HFFc6 (cell line): ENCODE measurements around the gene PACRG. TPM values are rescaled to one million over a fixed set of nuclear protein-coding genes. Genes with fewer than 3 reads are reported as not detected.

Experiments
- DNase-seq: peaks from one replicate; pipeline ENCODE4 v3.0.0-alpha.2; 2018
- H3K27ac Mint-ChIP-seq: 2 replicates; pipeline ENCODE4 v1.8.0; 2020; ENCODE audit warnings: mild to moderate bottlenecking, mixed read lengths
- H3K27me3 Mint-ChIP-seq: 2 replicates; pipeline ENCODE4 v1.8.0; 2021; ENCODE audit warnings: mild to moderate bottlenecking, moderate library complexity, mixed read lengths; ENCODE audit not compliant: insufficient read depth
- H3K36me3 Mint-ChIP-seq: 2 replicates; pipeline ENCODE4 v1.8.0; 2021; ENCODE audit warnings: low read depth, mixed read lengths
- H3K4me1 Mint-ChIP-seq: 2 replicates; pipeline ENCODE4 v1.8.0; 2020; ENCODE audit warnings: low read depth, mixed read lengths
- H3K4me3 Mint-ChIP-seq: 2 replicates; pipeline ENCODE4 v1.8.0; 2020; ENCODE audit warnings: mild to moderate bottlenecking, moderate library complexity, mixed read lengths
- H3K9me3 Mint-ChIP-seq: 2 replicates; pipeline ENCODE4 v1.8.0; 2020; ENCODE audit warnings: mild to moderate bottlenecking, mixed read lengths
- CTCF ChIP-seq: fragments of 200-600 bp; sonication (generic); IDR thresholded peaks from 2 replicates; pipeline ENCODE4 v1.5.0; 2021; ENCODE audit warnings: antibody characterized with exemption, mild to moderate bottlenecking
- total RNA-seq, 6 experiments: library from RNA; stranded (reverse); fragmentation: NEBNext Ultra II Directional; extraction: Animal tissue kit (Norgen Biotek cat#: 25700); gene quantifications; 2 replicates in 1 of 6; 3 replicates in 5 of 6; pipeline ENCODE4 v1.2.3, GENCODE V29; 2021

The PACRG gene
- total RNA-seq, 6 experiments from 2014 or later: not detected

GRCh38 chr6:162868397-162868796 is 140.6 kb downstream of the PACRG start:
- DNase-seq: no peak
- peaks cover 1% of the 10 kb centered on the region for H3K27me3 Mint-ChIP-seq
- no peaks in the 10 kb centered on the region for H3K4me1 Mint-ChIP-seq
- no peaks in the 10 kb centered on the region for H3K9me3 Mint-ChIP-seq
- no peak overlapping the region for H3K4me3 Mint-ChIP-seq
- H3K27ac Mint-ChIP-seq: no peak overlapping the region
- no peaks in the 10 kb centered on the region for H3K36me3 Mint-ChIP-seq
- TF ChIP-seq CTCF: no peak

GRCh38 chr6:162871966-162872365 is 144.2 kb downstream of the PACRG start:
- no peak for TF ChIP-seq CTCF
- no peaks in the 10 kb centered on the region for H3K36me3 Mint-ChIP-seq
- peaks cover 1% of the 10 kb centered on the region for H3K27me3 Mint-ChIP-seq
- no peak overlapping the region for H3K4me3 Mint-ChIP-seq
- no peak for DNase-seq
- no peaks in the 10 kb centered on the region for H3K9me3 Mint-ChIP-seq
- H3K4me1 Mint-ChIP-seq: no peaks in the 10 kb centered on the region
- H3K27ac Mint-ChIP-seq: no peak overlapping the region

GRCh38 chr6:162873537-162873936 is 145.8 kb downstream of the PACRG start:
- H3K27me3 Mint-ChIP-seq: no peaks in the 10 kb centered on the region
- H3K4me1 Mint-ChIP-seq: no peaks in the 10 kb centered on the region
- no peak overlapping the region for H3K4me3 Mint-ChIP-seq
- TF ChIP-seq CTCF: no peak
- H3K27ac Mint-ChIP-seq: no peak overlapping the region
- no peaks in the 10 kb centered on the region for H3K36me3 Mint-ChIP-seq
- no peaks in the 10 kb centered on the region for H3K9me3 Mint-ChIP-seq
- no peak for DNase-seq

DNA sequence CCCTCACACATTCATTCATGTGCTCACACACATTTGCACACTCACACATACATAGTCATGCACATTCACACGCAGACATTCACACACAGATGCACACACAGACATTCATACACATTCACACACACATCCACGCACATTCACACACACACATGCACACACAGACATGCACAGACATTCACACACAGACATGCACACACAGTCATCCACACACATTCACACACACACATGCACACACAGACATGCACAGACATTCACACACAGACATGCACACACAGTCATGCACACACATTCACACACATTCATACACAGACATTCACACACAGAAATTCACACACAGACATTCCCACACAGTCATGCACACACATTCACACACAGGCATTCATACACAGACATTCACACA is 147.3 kb downstream of the PACRG start:
- no peak for DNase-seq
- Mint-ChIP-seq H3K27ac (no peak overlapping the region), H3K9me3 (no peaks in the 10 kb centered on the region), H3K27me3 (peaks cover 2% of the 10 kb centered on the region; the same call in 1 of the 2 replicates), H3K4me1 (no peaks in the 10 kb centered on the region), H3K36me3 (no peaks in the 10 kb centered on the region), H3K4me3 (no peak overlapping the region)
- TF ChIP-seq CTCF: no peak

DNA sequence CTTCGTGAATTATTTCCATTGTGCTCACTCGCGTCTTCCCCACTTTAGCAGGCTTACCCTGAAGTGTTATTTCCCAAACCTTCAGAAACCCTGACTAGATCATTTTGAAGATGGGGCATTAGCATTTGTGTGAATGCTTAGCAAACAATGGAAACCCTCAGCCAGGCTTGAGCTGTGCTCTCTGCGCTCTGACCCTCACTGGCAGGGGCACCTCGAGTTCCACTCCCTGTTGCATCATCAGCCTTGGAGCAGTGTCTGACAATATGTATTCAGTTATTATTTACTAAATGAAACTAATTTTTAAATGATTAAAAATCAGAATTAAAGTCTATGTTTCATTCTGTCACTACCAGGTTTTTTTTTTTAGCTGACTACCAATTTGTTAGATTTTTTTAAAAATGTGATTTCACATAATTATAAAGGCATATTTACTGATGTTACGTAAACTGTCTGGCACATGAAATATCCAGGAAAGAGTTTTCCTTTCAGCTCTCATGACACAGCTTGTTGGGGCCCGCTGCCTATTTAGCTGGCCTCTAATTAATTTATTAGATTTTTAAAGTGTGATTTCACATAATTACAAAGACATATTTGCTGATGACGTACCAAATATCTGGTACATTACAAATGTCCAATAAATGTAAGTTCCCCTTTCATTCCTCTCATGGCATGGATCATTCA is 155.2 kb downstream of the PACRG start:
- H3K4me3 Mint-ChIP-seq: no peak overlapping the region
- TF ChIP-seq CTCF: no peak
- no peaks in the 10 kb centered on the region for H3K36me3 Mint-ChIP-seq
- no peak for DNase-seq
- no peak overlapping the region for H3K27ac Mint-ChIP-seq
- H3K9me3 Mint-ChIP-seq: no peaks in the 10 kb centered on the region
- no peaks in the 10 kb centered on the region for H3K4me1 Mint-ChIP-seq
- H3K27me3 Mint-ChIP-seq: peaks cover 4% of the 10 kb centered on the region
